GM23338 (cell line): ENCODE results near the gene SLC5A2. TPM values are rescaled to one million over a fixed set of nuclear protein-coding genes. Genes with fewer than 3 reads are reported as not detected.

Experiments
- ATAC-seq: fragments of 200-7000 bp; cut with Tn5 transposase; 3 replicates; pipeline ENCODE4 v1.9.1; 2020
- DNase-seq: peaks from one replicate; pipeline ENCODE4 v3.0.0-alpha.2; 2015; ENCODE audit warnings: low spot score
- H2AFZ ChIP-seq: fragments of 200-600 bp; sonication (generic); 2 replicates; pipeline ENCODE4 v1.8.0; 2016; ENCODE audit warnings: antibody characterized with exemption, mild to moderate bottlenecking, moderate library complexity
- H3F3A ChIP-seq: fragments of 200-600 bp; sonication (generic); replicated peaks from 2 replicates; pipeline ENCODE4 v1.8.0; 2017; ENCODE audit warnings: antibody characterized with exemption, mixed run types, low read depth
- H3K27ac ChIP-seq: fragments of 200-600 bp; sonication (generic); 2 replicates; pipeline ENCODE4 v1.6.1; 2016; ENCODE audit warnings: low read depth
- H3K27me3 ChIP-seq: fragments of 200-600 bp; sonication (generic); 2 replicates; pipeline ENCODE4 v1.8.0; 2016; ENCODE audit warnings: mild to moderate bottlenecking, mixed run types, moderate library complexity; ENCODE audit not compliant: insufficient read depth
- H3K36me3 ChIP-seq: fragments of 200-600 bp; sonication (generic); 2 replicates; pipeline ENCODE4 v1.8.0; 2016; ENCODE audit warnings: mild to moderate bottlenecking; ENCODE audit not compliant: insufficient read depth
- H3K4me1 ChIP-seq: fragments of 200-600 bp; sonication (generic); 2 replicates; pipeline ENCODE4 v1.8.0; 2016; ENCODE audit warnings: mild to moderate bottlenecking, moderate library complexity; ENCODE audit not compliant: insufficient read depth
- H3K4me2 ChIP-seq: fragments of 200-600 bp; sonication (generic); 2 replicates; pipeline ENCODE4 v1.7.1; 2017; ENCODE audit warnings: mixed run types
- H3K4me3 ChIP-seq: fragments of 200-600 bp; sonication (generic); 2 replicates; pipeline ENCODE4 v1.6.1; 2016; ENCODE audit warnings: mixed run types
- H3K79me2 ChIP-seq: fragments of 200-600 bp; sonication (generic); replicated peaks from 2 replicates; pipeline ENCODE4 v1.8.0; 2017; ENCODE audit warnings: mild to moderate bottlenecking; ENCODE audit not compliant: insufficient read depth
- H3K9me2 ChIP-seq: fragments of 200-600 bp; sonication (generic); 2 replicates; pipeline ENCODE4 v1.8.0; 2017; ENCODE audit not compliant: insufficient read depth
- H4K20me1 ChIP-seq: fragments of 200-600 bp; sonication (generic); replicated peaks from 2 replicates; pipeline ENCODE4 v1.8.0; 2017; ENCODE audit warnings: mild to moderate bottlenecking; ENCODE audit not compliant: insufficient read depth
- H3K27ac Mint-ChIP-seq: 2 replicates; pipeline ENCODE4 v1.8.0; 2020; ENCODE audit warnings: inconsistent platforms, mild to moderate bottlenecking, moderate library complexity, mixed read lengths
- H3K27me3 Mint-ChIP-seq: 3 replicates; pipeline ENCODE4 v1.8.0; 2022; ENCODE audit warnings: low read depth, mild to moderate bottlenecking, moderate library complexity, mixed read lengths, inconsistent platforms; ENCODE audit not compliant: insufficient read depth, poor library complexity
- H3K36me3 Mint-ChIP-seq: 3 replicates; pipeline ENCODE4 v1.8.0; 2021; ENCODE audit warnings: low read depth, mild to moderate bottlenecking, inconsistent platforms, moderate library complexity, mixed read lengths
- H3K4me1 Mint-ChIP-seq: 3 replicates; pipeline ENCODE4 v1.8.0; 2020; ENCODE audit warnings: mild to moderate bottlenecking, inconsistent platforms, mixed read lengths
- H3K4me3 Mint-ChIP-seq: 3 replicates; pipeline ENCODE4 v1.8.0; 2021; ENCODE audit warnings: moderate library complexity, mild to moderate bottlenecking, inconsistent platforms, mixed read lengths
- H3K9me3 Mint-ChIP-seq: 3 replicates; pipeline ENCODE4 v1.8.0; 2020; ENCODE audit warnings: moderate library complexity, mild to moderate bottlenecking, inconsistent platforms, mixed read lengths
- CREB1 ChIP-seq: fragments of 250-450 bp; sonication (Bioruptor Pico); IDR thresholded peaks from 2 replicates; pipeline ENCODE4 v1.5.0; 2020; ENCODE audit warnings: low read depth, mild to moderate bottlenecking, moderate library complexity
- CTCF ChIP-seq, 2 experiments: fragments of 200-600 bp in 1 of 2; sonication (generic) in 1 of 2; conservative IDR thresholded peaks; 2 replicates each; pipeline versions ENCODE4 v1.5.1 to v1.6.1; 2016 to 2017; ENCODE audit warnings: antibody characterized with exemption in 2 of 2, low read depth in 2 of 2, mild to moderate bottlenecking in 2 of 2, moderate library complexity in 1 of 2
- ETS1 ChIP-seq: IDR thresholded peaks from 2 replicates; pipeline ENCODE4 v1.6.1; 2016; ENCODE audit warnings: antibody characterized with exemption
- EZH2phosphoT487 ChIP-seq: fragments of 200-600 bp; sonication (generic); IDR thresholded peaks from one replicate; pipeline ENCODE4 v1.8.1; 2018; ENCODE audit warnings: antibody characterized with exemption; ENCODE audit not compliant: unreplicated experiment
- POLR2AphosphoS5 ChIP-seq: IDR thresholded peaks from 2 replicates; pipeline ENCODE4 v1.6.1; 2016; ENCODE audit warnings: antibody characterized with exemption, low read depth
- REST ChIP-seq: IDR thresholded peaks from one replicate; pipeline ENCODE4 v1.6.1; 2018; ENCODE audit warnings: antibody characterized with exemption; ENCODE audit not compliant: unreplicated experiment
- ZNF331 ChIP-seq: fragments of 250-450 bp; sonication (Bioruptor Pico); IDR thresholded peaks from 2 replicates; pipeline ENCODE4 v1.5.0; 2020; ENCODE audit warnings: low read depth, mild to moderate bottlenecking, moderate library complexity
- ZNF462 ChIP-seq: fragments of 250-450 bp; sonication (Bioruptor Pico); IDR thresholded peaks from 2 replicates; pipeline ENCODE4 v1.5.0; 2020; ENCODE audit warnings: mild to moderate bottlenecking, moderate library complexity
- polyA plus RNA-seq: library from polyadenylated mRNA; unstranded; fragments of >200 nt; fragmentation: Nextera tagmentation; extraction: Ambion mirVana; gene quantifications from 2 replicates; pipeline ENCODE4 v1.2.1, GENCODE V29; 2016
- total RNA-seq: library from RNA; depleted of rRNA; stranded (reverse); fragments of >200 nt; shearing (Covaris generic); gene quantifications from 2 replicates; pipeline ENCODE4 v1.2.3, GENCODE V29; 2014

Gene SLC5A2
- total and polyA plus RNA-seq, 2 experiments from 2014 or later: 0.76 to 3.6 TPM

- TF ChIP-seq REST (no peak), ZNF331 (CRISPR knock-in tag) (no peak), ETS1 (no peak)
These were observed 22.6 kb downstream of the SLC5A2 start (continued) for GRCh38 chr16:31505483-31505882.

GRCh38 chr16:31507617-31507928 lies 24.6 kb downstream of the SLC5A2 start:
- Histone ChIP-seq H3K27me3 (no peaks in the 10 kb centered on the region), H3K4me3 (peak overlapping the region; percentile 97), H3K36me3 (no peaks in the 10 kb centered on the region), H4K20me1 (peaks cover 4% of the 10 kb centered on the region; the same call in 1 of the 2 replicates), H2AFZ (peak overlapping the region; percentile 86), H3F3A (no peaks in the 10 kb centered on the region), H3K4me2 (peak overlapping the region; percentile 94), H3K27ac (peak overlapping the region; percentile 83; the same call in 1 of the 2 replicates), H3K4me1 (peaks cover 15% of the 10 kb centered on the region), H3K79me2 (peaks cover 8% of the 10 kb centered on the region), H3K9me2 (no peaks in the 10 kb centered on the region)
- Mint-ChIP-seq H3K27ac (peak overlapping the region; percentile 48), H3K36me3 (peaks cover 4% of the 10 kb centered on the region; the same call in 2 of the 3 replicates), H3K9me3 (no peaks in the 10 kb centered on the region; the same call in 2 of the 3 replicates), H3K4me3 (peak overlapping the region; percentile 83), H3K27me3 (peaks cover 7% of the 10 kb centered on the region), H3K4me1 (peaks cover 18% of the 10 kb centered on the region)
- DNase-seq (no peak), ATAC-seq (peak; percentile 16; the same call in 1 of the 3 replicates)
- TF ChIP-seq ZNF462 (CRISPR knock-in tag): no peak
- no peak for TF ChIP-seq EZH2phosphoT487
- no peak for TF ChIP-seq POLR2AphosphoS5
- TF ChIP-seq CREB1 (CRISPR knock-in tag): no peak
- no peak for TF ChIP-seq CTCF (conservative IDR thresholded peaks at IDR 0.05; ENCODE audit: low read depth in 2 of 2)
- no peak for TF ChIP-seq REST
